NCI-H345 treated with DMSO at 0.1 percent for 48 hours (cell line): Measurements from ENCODE around the gene DRAXIN.

Experiments
- DNase-seq: peaks from one replicate; lab custom pipeline; 2025; ENCODE audit not compliant: unreplicated experiment; lab: John Stamatoyannopoulos, UW

The DRAXIN gene

DNA sequence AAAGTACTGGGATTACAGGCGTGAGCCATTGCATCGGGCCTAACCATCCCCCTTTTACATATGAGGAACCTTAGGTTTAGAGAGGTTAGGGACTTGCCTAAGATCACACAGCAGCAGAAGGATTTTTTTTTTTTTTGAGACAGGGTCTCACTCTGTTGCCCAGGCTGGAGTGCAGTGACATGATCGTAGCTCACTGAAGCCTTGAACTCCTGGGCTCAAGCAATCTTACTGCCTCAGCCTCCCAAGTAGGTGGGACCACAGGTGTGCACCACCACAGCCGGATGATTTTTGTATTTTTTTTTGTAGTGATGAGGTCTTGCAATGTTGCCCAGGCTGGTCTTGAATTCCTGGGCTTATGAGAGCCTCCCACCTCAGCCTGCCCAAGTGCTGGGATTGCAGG, 68.3 kb downstream of the DRAXIN start:
- DNase-seq = no peak

DNA sequence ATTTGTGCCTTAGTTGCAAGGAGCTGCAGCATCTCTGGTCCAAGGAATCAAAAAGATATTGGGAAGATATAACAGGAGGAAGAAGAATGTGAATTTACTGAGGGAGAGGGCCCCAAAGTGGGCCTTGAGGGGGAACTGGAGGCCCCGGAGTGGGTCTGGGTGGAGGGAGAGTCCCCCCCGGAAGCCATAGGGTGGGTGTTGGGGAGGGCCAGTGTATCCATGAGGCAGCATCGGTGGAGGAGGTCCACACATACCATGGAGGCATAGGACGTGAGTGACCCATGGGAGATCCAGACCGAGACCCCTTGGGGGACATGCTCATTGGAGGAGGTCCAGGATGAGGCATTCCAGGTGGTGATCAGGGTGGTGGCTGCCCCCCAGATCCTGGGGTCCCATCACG, 69.8 kb downstream of the DRAXIN start:
- no peak for DNase-seq

DNA sequence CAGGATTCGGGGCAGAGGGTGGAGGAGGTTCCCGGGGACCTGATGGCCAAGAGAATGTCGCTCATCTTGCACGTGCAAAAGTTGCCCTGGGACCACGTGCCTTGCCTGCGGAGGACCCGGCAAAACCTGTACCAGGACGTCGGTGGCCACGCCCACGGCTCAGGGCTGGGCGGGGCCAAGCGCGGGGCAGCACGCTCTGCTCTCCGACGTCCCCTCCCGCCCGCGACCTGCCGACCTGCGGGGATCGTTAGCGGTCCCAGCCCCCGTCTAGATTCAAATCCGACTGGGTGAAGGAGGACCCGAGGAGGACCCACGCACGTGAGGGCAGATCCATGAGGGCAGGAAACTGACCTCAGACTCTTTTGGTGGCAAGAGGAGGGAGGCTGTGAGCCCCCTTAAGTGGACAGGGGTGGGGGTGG, 70.5 kb downstream of the DRAXIN start, which contains the start of gene C1orf167:
Gene C1orf167, plus strand, starts transcription at position 206 of the 419 bp plus-strand sequence. CDS start 2,208 bp downstream, outside the sequence.
- DNase-seq = no peak

DNA sequence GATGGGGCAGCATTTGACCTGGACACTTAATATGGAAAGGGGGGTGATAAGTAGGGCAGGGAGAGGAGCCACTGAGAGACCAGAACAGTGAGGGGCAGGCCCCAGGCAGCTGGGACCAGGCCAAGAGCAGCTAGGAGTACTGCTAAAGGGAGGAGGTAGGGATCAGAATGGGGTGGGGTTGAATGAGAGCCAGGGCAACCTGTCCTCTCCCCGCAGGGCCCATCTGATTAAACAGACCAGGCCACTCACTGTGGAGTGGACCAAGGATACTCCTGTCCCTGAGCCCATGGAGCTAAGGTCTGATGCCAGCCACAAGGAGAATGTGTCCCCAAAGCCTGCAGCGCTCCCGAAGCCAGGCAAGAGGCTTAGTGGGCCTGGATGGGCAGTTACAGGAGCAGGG, 72.6 kb downstream of the DRAXIN start:
- DNase-seq = no peak

DNA sequence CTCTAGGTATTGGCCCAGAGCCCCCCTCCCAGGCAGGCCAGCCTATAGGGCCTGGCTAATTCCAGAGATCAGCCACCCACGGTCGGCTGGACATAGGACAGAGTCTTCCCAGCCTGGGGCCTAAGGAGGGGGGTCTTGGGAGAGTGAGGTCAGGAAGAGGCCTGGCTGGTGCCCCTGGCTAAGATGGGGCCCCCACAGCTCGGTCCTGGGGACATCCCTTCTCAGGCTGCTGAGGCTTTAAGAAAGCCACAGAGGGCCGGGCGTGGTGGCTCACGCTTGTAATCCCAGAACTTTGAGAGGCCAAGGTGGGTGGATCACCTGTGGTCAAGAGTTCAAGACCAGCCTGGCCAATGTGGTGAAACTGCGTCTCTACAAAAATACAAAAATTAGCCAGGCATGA, 73.0 kb downstream of the DRAXIN start:
- DNase-seq = no peak

DNA sequence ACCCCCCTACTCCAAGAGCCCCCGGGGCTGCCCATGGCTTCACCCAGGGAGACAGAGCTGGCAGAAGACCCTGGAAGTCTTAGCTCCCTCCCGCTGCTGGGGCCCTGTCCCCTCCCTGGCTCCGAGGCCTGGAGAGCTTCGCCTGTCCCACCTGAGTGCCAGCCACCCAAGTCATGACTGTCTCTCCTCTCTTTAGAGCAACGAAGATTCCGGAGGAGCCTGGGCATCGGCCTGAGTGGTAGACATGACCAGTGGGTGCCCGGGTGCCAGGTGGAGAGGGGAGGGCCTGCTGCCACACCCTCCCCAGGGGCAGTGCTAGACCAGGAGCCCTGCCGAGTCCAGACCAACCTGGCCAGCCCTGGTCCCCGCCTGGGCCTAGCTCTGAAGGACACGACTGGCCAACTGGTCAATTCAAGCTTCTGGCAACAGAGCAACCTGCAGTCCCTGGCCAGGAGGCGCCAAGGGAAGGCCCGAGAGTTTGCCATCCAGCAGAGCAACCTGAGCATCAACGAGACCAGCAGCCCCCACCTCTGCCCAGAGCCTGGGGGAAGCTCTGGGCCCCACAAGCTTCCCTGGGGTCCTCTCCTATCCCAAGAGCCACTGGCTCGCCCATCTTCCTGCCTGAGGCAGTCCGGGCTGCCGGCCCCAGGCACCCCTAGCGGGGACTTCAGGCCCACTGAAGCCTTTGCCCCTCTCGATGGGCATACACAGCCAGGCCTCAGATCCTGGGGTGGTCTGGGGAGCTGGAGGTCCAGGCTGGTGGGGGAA, 74.3 kb downstream of the DRAXIN start:
- no peak for DNase-seq

DNA sequence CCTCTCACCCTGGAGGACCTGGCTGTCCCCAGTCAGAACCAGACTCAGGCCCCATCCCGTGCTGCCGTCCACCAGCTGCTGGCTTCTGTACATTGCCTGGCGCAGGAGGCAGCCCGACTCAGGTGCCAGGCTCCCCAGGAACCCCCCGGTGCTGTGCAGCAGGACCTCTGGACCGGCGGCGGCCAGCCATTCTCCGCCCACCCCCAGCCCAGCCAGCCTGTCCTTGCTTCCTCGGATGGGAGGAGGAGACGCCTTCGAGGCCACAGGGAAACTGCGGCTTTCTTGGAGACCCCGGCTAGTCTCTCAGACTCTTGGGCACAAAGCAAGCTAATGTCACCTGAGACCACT, 74.9 kb downstream of the DRAXIN start:
- no peak for DNase-seq

DNA sequence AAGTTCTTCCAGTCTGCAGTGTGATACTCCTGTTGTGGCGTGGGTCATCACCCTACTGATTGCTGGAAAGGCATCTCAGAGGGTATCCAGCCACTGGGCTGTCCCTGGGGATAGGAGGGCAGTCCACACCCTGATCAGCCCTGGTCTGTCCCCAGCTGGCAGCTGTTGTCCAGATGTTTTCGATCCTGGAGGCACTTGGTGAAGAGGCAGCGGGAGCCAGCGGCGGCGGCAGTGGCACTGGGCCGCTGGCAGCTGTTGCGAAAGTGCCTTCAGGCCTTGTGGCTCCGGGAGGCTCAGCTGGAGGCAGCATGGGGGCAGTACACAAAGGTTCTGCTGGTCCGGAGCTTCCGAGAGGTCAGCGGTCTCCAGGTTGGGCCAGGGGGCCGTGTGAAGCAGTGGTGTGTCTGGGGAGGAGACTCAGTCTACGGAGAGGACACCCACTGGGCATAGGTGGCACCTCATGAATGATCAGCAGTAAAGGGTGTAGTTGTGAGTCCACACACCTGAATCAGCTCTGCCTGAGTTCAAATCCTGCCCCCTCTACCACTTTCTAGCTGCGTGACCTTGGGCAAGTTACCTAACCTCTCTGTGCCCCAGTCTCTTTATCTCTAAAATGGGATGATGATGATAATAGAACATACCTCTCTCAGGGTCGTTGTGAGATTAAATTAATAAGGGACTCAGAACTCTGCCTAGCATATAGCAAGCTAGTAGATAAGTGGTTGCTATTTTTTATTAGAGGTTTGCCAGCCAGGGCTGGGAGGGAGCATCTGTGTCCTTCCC, 76.6 kb downstream of the DRAXIN start:
- DNase-seq = no peak

DNA sequence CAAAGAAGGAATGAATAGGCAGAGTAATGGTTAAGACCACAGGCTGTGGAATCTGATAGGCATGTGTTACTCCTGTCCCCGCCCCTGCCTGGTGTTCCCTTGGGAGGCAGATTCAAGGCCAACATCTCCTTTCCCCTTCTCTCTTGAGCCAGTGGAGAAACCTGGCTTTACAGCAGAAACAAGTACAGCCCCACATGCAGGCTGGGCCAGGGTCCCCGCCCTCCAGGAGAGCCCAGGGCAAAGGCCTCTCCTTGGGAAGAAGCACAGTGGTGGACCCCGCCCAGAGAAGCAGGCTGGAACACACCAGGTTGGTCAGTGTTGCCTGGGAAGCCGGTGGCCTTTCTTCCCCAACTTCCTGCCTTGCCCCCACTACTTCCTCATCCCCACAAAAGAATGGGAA, 77.3 kb downstream of the DRAXIN start:
- no peak for DNase-seq

DNA sequence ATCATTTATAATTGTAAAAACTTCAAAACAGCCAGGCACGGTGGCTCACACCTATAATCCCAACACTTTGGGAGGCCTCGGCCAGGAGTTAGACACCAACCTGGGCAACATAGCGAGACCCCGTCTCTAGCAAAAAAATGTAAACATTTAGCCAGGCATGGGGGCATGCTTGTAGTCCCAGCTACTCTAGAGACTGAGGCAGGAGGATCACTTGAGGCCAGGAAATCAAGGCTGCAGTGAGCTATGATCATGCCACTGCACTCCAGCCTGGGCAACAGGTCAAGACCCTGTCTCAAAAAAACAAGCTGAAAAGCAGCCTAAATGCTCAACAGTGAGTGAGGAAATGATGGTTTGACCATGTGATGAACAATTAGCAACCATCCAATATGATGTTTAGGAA, 77.8 kb downstream of the DRAXIN start:
- no peak for DNase-seq

DNA sequence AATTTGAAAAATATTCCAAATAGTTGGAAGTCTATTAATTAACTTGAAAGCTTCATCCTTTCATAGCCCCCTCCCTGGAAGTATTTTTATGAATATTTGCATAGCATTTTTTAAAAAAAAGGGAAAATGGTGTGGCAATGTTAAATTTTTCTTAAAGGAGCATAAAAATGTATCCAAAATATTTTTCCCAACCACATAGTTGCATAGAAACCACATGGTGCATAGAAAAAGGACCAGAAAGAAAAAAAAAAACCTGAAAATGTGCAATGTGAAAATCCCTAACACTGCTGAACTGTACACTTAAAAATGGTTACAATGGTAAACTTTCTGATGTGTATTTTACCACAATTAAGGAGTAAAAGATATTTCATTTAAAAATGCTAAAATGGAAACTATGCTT, 78.5 kb downstream of the DRAXIN start:
- DNase-seq = no peak

DNA sequence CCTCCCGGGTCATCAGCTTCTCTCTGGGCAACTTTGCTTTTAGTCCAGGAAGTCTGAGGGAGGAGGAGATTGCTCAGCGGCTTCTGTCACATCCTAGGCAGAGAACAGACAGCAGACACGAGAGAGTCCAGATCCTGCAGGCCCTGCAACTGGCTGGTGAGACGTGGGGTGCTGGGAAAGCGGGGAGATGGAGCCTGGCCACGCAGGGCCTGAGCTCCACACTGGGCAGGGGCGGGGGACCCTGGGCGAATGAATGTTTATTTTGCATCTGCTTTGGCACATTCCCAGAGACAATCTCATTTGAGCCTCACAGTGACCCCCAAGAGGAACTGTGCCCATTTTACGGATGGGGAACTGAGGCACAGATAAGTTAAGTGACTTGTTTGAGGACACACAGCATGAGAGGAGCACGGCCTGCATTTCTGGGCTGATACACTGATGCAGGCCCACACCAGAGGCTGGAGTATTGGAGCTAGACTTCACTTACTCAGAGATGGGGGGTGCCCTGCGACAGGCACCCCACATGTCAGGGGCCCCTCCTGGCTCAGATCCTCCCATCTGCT, 80.1 kb downstream of the DRAXIN start:
- no peak for DNase-seq

DNA sequence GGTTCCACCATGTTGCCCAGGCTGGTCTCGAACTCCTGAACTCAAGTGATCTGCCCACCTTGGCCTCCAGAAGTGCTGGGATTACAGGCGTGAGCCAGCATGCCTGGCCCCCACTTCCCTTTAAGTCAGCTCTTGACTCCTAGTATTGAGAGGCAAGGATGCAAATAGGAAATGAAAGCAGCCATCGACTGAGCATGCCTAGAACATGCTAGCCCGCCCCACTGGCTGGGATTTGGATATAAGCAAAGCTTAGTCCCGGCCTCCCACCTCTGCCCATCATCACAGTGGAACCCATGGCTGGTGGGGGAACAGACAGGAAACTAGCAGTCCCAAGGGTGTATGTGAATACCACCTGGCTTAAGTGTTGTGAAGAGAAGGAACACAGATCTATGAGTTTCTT, 80.9 kb downstream of the DRAXIN start:
- no peak for DNase-seq

DNA sequence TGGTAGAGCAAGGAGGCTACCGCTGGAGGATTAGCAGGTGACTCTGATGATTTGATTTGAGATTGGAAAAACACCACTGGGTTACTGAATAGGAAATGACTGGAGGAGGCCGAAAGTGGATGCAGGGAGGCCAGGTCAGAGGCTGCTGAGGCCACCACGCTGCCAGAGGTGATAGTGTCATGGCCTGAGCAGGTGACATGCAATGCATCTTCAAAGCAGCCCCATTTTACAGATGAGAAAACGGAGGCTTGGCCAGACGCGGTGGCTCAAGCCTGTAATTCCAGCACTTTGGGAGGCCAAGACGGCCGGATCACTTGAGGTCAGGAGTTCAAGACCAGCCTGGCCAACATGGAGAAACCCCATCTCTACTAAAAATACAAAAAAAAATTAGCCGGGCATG, 83.2 kb downstream of the DRAXIN start:
- no peak for DNase-seq
